GM12873 (cell line): ENCODE results near the gene RELL2.

Experiments
- TF ChIP-seq, protein P1 (sequence below): IDR thresholded peaks from 2 replicates; pipeline ENCODE4 v1.5.1; 2012; ENCODE audit warnings: low read depth, mild to moderate bottlenecking, moderate library complexity, low read length, control low read depth; ENCODE audit not compliant: insufficient read depth; ENCODE audit errors: missing control alignments

Gene RELL2

DNA sequence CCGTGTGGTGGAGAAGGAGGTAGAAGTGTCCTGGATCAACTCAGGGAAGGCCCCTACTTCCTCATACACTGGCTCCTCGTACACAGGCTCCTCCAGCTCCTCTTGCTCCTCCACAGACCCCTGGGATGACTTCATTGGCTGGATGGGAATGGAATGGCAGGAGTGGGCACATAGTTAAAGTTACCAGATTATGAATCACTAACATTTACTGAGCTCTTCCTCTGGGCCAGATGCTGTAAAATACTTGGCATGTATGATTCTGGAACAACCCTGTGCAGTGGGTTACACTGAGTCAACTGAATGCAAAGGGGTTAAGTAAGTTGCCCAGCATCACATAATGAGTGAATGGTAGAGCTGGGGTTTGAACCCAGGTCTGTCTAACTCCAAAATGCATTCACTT is 17.5 kb downstream of the RELL2 start:
- TF ChIP-seq, protein P1, sequence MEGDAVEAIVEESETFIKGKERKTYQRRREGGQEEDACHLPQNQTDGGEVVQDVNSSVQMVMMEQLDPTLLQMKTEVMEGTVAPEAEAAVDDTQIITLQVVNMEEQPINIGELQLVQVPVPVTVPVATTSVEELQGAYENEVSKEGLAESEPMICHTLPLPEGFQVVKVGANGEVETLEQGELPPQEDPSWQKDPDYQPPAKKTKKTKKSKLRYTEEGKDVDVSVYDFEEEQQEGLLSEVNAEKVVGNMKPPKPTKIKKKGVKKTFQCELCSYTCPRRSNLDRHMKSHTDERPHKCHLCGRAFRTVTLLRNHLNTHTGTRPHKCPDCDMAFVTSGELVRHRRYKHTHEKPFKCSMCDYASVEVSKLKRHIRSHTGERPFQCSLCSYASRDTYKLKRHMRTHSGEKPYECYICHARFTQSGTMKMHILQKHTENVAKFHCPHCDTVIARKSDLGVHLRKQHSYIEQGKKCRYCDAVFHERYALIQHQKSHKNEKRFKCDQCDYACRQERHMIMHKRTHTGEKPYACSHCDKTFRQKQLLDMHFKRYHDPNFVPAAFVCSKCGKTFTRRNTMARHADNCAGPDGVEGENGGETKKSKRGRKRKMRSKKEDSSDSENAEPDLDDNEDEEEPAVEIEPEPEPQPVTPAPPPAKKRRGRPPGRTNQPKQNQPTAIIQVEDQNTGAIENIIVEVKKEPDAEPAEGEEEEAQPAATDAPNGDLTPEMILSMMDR = no peak

DNA sequence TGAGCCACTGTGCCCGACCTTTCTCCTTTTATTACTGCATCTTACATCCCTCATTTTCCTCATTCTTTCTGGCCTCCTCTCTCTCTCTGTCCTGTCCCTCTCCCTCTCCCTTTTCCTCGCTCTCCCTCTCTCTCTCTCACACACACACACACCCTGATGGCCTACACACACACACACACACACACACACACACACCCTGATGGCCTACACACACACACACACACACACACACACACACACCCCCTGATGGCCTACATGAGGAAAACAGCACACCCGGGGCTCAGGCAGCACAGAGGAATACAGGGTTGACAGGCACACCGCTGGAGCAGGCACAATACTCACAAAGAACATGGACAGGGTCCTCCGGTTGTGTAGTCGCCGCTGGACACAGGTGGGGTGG is 18.2 kb downstream of the RELL2 start:
- TF ChIP-seq, protein P1 = no peak

DNA sequence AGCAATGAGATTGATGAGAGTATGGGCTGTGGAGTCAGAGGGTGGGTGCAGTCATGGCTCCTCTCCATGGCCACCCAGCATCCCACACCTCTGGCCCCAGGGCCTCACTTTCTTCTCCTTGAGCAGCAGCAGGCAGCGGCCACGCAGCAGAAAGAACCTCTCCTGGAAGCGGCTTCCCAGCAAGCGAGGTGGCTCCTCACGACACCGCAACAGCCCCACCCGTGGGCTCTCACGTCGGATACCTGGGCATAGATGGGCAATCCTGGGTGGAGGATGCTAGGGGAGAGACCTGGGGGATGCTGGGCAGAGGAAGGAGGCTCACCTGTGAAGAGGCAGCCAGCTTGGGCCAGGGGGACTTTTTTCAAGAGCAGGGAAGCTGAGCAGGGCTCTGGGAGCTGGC is 19.6 kb downstream of the RELL2 start:
- TF ChIP-seq, protein P1 = no peak

DNA sequence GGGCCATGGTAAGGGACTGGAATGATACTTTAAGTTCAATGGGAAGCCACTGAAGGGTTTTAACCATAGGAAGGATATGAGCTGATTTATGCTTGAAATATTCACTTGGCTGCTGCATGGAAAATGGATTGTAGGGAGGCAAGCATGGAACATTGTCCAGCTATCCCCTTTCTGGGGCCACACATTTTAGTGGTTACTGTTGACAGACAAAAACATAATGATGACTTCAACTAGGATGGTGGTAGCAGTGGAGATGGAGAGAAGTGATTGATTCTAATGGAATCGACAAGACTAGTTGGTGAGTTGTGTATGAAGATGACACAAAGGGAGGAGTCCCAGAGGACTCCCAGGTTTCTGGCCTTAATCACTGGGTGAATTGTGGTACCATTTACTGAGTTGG is 20.6 kb downstream of the RELL2 start:
- TF ChIP-seq, protein P1 = no peak

DNA sequence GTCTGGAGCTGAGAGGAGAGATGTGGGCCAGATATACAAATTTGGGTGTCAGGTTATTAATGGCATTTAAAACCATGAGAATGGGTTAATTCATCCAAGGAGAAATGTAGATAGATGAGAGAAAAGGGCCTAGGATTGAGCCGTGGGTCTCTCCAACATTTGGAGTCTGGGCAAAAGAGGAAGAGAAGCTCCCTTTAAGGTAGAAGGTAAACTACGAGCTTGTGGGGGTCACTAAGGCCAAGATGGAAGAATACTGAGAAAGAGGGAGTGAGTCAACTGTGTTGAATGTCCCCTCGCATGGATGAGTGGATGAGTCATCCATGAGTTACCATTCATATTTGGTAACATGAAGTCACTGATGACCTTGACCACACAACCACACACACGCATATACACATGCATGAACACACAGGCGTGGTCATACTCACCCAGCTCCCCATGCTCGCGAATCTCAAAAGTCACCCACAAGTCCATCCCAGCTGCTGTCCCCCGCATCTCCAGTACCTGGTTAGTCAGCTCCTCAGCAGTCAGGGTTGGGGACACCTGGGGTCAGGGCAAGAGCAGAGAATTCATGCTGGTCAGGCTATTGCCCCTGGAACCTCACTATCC is 21.2 kb downstream of the RELL2 start:
- TF ChIP-seq, protein P1 = no peak

DNA sequence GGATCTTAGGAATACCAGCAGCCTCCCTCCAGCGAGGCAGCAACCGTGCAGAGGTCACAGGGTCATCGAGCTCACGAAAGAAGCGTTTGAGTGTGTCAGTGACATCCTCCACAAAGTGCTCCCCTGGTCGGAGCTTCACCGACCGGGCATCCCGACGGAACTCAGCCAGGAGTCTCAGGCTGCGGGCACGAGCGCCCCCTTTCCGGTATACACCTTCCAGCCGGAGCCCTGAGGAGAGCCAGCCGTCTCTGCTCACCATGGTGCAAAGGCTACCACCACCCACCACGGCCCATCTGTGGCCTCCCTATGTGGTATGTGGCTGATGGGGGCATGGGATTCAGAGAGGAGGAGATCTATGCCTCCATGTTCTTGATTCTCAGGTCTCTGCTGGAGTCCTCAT is 25.2 kb downstream of the RELL2 start:
- TF ChIP-seq, protein P1 = no peak

DNA sequence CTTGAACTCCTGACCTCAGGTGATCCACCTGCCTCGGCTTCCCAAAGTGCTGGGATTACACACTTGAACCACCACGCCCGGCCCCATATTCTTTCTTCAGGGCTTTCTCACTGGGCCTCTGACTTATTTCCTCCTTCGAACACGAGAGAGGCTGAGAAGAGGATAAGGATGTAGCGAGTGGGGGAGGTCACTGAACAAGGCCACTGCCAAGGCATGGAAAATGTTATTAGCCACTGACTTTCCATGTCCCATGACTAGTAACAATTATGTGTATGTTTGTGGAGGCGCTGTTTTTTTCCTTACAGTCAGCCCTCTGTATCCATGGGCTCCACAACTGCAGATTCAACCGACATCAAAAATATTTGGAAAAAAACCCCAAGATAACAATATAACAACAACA is 26.7 kb downstream of the RELL2 start:
- TF ChIP-seq, protein P1 = no peak
